ENCODE results near the gene SLC6A20.

DNA sequence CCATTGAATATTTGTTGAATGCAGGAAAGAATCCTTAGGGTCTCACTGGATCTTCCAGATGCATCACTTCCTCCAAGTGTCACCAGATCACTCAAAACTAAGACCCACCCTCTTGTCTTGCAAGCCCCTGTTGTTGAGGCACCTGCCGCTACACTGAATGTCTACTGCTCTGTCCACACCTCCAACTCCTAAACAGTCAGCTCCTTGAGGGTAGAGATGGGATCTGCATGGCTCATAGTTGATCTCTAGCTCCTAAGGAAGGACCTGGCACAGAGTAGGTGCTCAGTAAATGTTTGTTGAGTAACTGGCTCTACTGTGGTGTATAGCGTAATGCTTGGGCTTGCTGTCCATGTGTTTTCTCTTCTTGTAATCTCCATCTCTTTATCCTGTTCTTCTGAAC is 8.8 kb downstream of the SLC6A20 start:
- TF ChIP-seq CTCF (IDR thresholded peaks at IDR 0.05) (no peak), POLR2A (IDR thresholded peaks at IDR 0.05) (no peak)

Measured in Peyer's patch (tissue), 4 donors.